NOMO-1 (cell line): ENCODE data around the gene GLI1.

Source experiments
- DNase-seq, 2 experiments: peaks; one replicate each; lab custom pipeline; 2025; ENCODE audit not compliant: unreplicated experiment in 2 of 2; lab: John Stamatoyannopoulos, UW

Gene GLI1

DNA sequence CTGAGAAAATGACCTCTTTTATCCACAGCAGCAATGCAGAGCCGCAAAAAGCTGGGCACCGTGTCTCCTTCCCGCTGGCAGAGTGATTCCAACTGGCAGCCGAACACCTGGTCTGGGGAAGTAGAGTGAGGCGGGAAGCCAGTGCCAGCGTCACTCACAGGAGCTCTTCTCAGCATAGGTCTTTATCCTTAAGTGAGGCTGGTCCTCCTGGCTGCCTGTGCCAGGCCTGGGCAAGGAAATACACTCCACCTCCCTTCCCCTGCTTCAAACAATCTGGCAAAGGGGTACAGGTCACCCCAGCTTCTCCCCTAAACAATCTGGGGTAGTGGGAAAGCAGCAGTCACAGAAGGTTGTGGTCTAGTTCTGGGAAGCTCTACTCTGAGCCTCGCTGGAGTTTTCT, 15.3 kb downstream of the GLI1 start:
- DNase-seq: no peak

DNA sequence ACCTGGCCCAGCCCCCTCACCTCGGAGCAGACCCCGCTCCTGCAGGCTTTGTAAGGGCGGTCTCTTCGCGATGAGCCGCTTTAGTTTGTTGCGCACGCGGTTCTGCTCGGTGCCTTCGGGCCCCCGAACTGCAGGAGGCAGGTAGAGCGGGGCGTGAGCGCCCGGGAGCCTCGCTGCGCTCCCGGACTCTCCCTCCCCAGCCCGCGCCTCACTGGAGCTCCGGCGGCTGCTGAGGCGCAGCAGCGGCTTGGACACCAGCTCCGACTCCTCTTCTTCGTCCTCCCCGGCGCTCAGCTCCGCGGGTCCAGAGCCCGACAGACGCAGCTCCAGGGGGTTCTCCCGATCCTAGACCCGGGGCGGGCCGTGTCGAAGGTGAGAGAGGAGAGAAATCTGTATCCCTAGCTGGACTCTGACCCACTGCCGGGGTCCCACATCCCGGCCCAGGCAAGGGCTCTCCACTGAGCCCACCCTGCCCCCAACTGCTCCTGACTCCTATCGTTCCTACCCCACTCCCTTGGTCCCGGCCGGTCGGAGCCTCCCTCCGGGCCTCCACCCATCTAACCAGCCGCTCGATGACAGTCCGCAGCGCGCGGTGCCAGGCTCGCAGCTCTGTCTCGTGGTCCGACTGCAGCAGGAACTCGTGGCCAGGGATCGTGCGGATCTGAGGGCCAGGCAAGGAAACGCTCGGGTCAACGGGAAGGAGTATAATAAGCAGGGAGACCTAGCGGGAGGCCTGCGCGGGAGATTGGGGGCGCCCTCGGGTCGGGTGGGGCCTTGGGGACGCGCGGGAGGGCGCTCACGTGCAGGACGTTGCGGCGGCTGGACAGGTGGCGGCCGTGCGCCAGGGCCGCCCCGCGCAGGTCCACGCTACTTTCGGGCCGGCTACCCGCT, 15.9 kb downstream of the GLI1 start:
- DNase-seq: no peak

GRCh38 chr12:57476162-57476992, 16.8 kb downstream of the GLI1 start:
- peak in 1 of 2 experiments; percentile 27 for DNase-seq

DNA sequence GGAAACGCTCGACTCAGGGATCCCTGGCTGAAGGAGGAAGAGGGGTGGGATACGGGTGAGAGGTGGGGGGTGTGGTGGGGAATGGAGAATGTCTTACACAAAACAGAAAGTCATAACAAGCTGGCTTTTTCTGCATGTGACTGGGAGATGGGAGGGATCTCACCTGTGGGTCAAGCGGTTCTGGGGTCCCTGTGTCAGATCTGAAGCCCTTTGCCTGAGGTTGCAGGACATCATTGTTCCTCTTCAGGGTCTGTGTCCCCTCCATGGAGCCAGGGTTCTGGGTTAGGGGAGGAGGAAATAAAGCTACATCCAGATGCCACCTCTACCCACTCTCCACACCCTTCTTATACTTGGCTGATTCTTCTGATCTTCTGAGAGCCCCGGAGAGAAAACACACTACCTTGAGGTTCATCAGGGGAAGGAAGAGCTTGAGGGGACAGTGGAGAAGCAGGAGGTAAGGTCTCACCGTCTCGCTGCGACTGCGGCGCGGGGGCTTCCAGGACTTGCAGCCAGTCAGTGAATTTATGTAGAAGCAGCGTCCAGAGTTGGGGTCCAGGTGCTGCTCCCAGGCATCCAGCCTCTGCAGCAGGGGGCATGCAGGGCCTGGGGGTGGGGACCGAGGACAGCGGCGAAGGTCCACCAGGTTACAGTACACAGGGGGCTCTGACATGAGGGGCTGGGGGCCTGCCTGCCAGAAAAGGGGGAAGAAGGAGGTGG, 17.6 kb downstream of the GLI1 start:
- DNase-seq: no peak

DNA sequence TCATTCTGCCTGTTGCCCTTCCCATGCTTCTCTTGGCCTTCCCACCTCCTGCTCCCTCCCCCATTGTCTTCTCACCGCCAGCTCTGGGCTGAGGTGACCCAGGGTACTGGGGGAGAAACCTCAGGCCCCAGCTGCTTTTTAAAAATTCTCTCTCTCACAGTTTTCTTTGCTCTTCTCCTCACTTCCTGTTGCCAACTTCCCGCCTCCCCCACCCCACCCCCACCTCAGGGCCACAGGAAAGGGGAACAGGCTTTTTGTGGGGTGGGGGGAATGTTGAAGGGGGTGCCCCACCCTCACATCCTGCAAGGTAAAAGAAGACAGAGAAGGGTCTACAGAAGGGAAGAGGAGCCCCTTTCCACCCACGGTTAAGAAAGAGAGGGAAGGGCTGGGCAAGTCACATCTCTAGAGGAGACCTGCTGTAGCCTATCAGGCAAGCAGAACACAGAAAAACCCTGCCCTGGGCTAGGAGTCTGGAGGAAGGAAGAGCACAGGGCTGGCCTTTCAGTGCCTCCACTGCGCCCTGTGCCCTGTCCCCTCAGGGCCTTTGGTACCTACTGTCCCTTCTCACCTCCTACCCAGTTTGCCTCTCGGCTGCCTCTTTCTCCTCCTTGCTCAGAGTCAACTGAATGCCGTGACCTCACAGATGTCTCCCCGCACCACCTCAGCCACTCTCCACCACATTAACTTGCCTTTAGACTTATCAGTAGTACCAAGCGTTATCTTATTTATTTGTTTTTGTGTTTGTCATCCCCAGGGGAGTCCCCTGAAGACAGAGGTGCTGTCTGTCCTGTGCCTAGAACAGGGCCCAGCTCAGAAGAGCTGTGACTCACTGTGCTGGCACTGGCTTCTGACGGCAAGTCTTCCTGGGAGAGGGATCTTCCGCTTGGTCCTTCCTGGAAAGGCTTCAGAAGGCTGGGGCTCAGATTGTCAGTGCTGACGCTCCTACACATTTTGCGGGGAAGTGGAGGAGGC, 18.4 kb downstream of the GLI1 start:
- peak; percentile 65 to 72 for DNase-seq

- DNase-seq: no peak
Measured at GRCh38 chr12:57479043-57479375, 19.4 kb downstream of the GLI1 start.

- DNase-seq: no peak
Measured at GRCh38 chr12:57479376-57480115, 20.0 kb downstream of the GLI1 start, which contains the start of gene ARHGAP9. Gene ARHGAP9 (minus strand): TSS chr12:57479866. CDS start chr12:57479406, 460 bp downstream.

DNA sequence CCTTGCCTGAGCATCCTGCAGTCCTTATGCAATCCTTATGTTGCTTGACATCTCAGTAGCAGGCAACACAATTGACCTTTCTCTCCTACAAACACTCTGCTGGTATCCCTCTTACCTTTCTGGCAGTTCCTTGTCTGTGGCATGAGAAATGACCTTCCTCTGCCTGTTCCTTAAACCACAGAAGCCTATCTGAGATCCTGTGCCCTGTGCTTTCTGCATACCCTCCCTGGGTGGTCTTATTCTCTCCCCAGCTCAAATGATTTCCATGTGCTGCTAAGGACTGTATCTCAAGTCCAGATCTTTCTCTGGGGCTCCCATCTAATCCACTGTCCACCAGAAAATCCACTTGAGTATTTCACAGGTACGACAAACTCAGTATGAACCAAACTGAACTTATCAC, 22.1 kb downstream of the GLI1 start:
- no peak for DNase-seq

DNA sequence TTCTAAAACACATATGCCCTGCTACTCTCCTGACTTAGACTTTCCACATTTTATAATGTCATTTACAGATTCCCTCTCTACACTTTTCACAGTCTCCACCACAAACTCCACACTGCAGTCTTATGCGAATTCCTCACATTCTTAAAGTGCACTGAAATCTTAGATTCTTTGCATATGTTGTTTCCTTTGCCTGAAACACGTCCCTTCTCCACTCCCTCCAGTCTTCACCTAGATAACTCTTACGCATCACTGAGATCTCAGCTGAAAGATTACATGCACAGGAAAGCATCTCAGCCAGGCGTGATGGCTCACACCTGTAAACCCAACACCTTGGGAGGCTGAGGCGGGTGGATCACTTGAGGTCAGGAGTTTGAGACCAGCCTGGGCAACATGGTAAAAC, 23.9 kb downstream of the GLI1 start:
- DNase-seq: no peak

GRCh38 chr12:57485695-57486094, 26.1 kb downstream of the GLI1 start:
- DNase-seq: no peak

GRCh38 chr12:57487055-57487596, 27.5 kb downstream of the GLI1 start:
- no peak for DNase-seq

DNA sequence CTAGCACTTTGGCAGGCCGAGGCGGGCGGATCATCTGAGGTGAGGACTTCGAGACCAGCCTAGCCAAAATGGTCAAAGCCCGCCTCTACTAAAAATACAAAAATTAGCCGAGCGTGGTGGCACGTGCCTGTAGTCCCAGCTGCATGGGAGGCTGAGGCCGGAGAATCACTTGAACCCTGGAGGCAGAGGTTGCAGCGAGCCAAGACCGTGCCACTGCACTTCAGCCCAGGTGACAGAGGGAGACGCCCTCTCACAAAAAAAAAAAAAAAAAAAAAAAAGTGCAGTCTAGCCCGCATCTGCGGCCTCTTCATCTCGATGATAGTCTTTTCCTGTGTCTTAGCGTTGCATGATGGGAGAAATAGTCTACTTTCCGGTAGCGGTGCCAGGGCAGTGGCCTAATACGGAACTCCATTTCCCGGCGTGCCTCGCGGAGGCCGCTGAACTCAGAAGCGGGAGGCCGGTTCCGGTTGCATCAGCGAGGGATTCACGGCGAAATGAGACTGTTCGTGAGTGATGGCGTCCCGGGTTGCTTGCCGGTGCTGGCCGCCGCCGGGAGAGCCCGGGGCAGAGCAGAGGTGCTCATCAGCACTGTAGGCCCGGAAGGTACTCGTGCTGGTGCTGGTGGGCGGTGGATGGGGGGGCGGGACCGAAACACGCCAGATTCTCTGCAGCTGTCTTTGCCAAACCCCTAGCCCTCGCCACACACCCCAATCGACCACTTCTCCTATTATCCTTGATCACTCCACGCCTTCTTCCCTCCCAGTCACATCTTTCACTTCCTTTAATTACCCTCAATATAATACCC, 28.2 kb downstream of the GLI1 start, which contains the start of gene MARS1:
Gene MARS1 (plus strand): TSS at position 472 of the 805 bp plus-strand sequence. CDS start 23 bp downstream, at position 495.
- DNase-seq: peak; percentile 96 to 98

DNA sequence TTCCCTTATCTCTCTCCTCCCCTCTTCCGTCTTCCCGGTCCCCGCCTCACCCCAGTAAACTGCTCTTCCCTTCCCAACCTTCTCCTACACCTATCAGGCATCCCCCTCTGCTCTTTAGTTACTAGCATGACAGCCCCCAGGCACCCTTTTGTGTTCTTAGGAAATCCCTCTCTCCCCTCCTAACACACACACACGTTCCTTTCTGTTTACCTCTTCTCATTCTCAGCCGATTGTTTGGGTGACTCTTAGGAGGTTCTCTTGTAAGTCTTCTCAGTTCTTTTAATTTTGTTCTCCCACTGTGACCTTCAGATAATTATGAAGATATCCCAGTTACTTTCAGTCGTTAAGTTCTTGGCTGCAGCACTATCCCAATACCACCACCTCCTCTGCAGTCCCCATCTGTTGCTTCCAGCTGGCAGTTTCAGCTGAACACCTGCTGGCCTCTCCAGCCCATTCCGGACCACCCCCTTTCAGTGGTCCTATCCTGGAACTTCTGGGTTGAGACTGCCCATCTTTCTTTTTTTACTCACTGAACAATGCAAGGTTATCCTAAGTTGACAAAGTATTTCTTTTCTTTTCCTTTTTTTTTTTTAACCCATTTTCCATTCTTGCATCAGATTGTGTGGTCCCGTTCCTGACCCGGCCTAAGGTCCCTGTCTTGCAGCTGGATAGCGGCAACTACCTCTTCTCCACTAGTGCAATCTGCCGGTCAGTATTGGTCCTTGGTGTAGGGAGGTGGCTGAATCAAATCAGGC, 29.0 kb downstream of the GLI1 start:
- no peak for DNase-seq

- no peak for DNase-seq
Measured at GRCh38 chr12:57489157-57489641, 29.6 kb downstream of the GLI1 start.

- no peak for DNase-seq
Measured at GRCh38 chr12:57490126-57490525, 30.5 kb downstream of the GLI1 start.

DNA sequence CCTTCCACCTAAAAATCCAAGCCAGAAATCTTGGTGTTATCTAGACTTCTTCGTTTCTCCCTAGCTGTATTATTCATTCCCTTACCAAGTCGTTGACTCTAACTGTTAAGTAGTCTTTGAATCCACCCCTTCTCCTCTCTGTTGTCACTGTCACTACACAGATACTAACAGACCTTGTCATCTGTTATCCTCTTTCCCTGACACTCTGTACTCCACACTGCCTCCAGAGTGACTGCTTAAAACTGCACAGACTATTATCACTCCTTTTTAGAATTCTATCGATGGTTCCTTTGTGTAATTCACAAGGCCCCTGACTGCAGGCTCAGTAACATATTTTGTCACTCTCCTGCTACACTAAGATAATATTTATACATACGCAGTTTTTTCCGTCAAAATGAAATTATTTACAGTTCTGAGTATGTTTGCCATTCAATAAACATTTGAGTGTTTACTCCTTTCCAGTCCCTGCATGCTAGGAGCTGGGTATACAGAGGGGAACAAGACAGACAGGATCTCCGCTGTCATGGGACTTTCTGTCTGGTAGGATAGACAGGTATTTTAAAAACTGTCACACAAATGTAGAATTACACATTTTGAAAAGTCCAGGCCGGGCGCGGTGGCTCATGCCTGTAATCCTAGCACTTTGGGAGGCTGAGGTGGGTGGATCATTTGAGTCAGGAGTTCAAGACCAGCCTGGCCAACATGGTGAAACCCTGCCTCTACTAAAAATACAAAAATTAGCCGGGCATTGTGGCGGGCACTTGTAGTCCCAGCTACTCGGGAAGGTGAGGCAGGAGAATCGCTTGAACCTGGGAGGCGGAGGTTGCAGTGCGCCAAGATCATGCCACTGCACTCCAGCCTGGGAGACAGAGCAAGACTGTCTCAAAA, 32.1 kb downstream of the GLI1 start:
- DNase-seq: peak in 1 of 2 experiments; percentile 6
